HCT116 (cell line): ENCODE results near the gene JPH3. TPM values are rescaled to one million over a fixed set of nuclear protein-coding genes. Genes with fewer than 3 reads are reported as not detected.

Experiments used
- ATAC-seq: fragments of 200-7000 bp; cut with Tn5 transposase; 2 replicates; pipeline ENCODE4 v1.9.1; 2020; ENCODE audit warnings: mild to moderate bottlenecking, moderate library complexity
- BruUV-seq: library from RNA; stranded (reverse); fragments of 400-500 nt; replicated peaks from 2 replicates; lab custom pipeline; 2021; lab: Mats Ljungman, UMichigan
- CTCF ChIA-PET: fragments of 300-600 bp; sonication (Branson Sonifier 250); formaldehyde crosslinking; loops from one replicate; lab custom pipeline; 2021; ENCODE audit warnings: antibody characterized with exemption; lab: Charles Lee
- POLR2A ChIA-PET: fragments of 300-600, 350-600 bp; sonication (Branson Sonifier 250); formaldehyde crosslinking; loops from one replicate; lab custom pipeline; 2021; ENCODE audit warnings: antibody characterized with exemption; lab: Charles Lee
- RAD21 ChIA-PET, 2 experiments: fragments of 300-600 bp; sonication (Branson Sonifier 250); formaldehyde crosslinking; loops; one replicate each; lab custom pipeline; 2023; ENCODE audit warnings: low total read pairs in 2 of 2; ENCODE audit not compliant: uncharacterized antibody in 2 of 2, unreplicated experiment in 2 of 2, low non-redundant PET in 1 of 2; lab: Charles Lee
- DNase-seq: peaks from one replicate; pipeline ENCODE4 v3.0.0-alpha.2; 2010; ENCODE audit warnings: low read depth, low spot score
- H2AFZ ChIP-seq: fragments of 200-600 bp; shearing (Covaris generic), sonication (generic); 2 replicates; pipeline ENCODE4 v1.6.1; 2017; ENCODE audit warnings: low read depth, mixed run types, mixed read lengths, antibody characterized with exemption, low read length; ENCODE audit not compliant: poor library complexity, severe bottlenecking
- H3K27ac ChIP-seq: 2 replicates; pipeline ENCODE4 v1.5.1; 2012; ENCODE audit warnings: low read depth, low read length
- H3K27me3 ChIP-seq: fragments of 200-600 bp; sonication (generic); 2 replicates; pipeline ENCODE4 v1.6.1; 2016; ENCODE audit warnings: mixed run types, low read length, mixed read lengths; ENCODE audit not compliant: insufficient read depth
- H3K36me3 ChIP-seq, 2 experiments: fragments of 200-500 bp in 1 of 2; fragments of 200-600 bp in 1 of 2; sonication (Bioruptor generic) in 1 of 2; sonication (generic) in 1 of 2; 2 replicates each; pipeline versions ENCODE4 v1.5.1 to v1.6.1; 2014 to 2016; ENCODE audit warnings: low read length in 2 of 2, inconsistent platforms in 1 of 2, mixed read lengths in 1 of 2, mixed run types in 1 of 2; ENCODE audit not compliant: insufficient read depth in 2 of 2, control insufficient read depth in 1 of 2
- H3K4me1 ChIP-seq, 2 experiments: fragments of 200-600 bp in 1 of 2; sonication (generic) in 1 of 2; 2 replicates each; pipeline versions ENCODE4 v1.5.1 to v1.6.1; 2012 to 2017; ENCODE audit warnings: low read length in 2 of 2, inconsistent platforms in 1 of 2, mild to moderate bottlenecking in 1 of 2, mixed read lengths in 1 of 2, mixed run types in 1 of 2, moderate library complexity in 1 of 2; ENCODE audit not compliant: insufficient read depth in 2 of 2, control insufficient read depth in 1 of 2
- H3K4me2 ChIP-seq: fragments of 200-600 bp; sonication (generic); 2 replicates; pipeline ENCODE4 v1.6.1; 2017; ENCODE audit warnings: mixed run types, low read length, mixed read lengths
- H3K4me3 ChIP-seq, 2 experiments: fragments of 200-600 bp in 1 of 2; sonication (generic) in 1 of 2; replicated peaks in 1 of 2; 2 replicates each; pipeline ENCODE4 v1.5.1; 2011 to 2016; ENCODE audit warnings: low read length in 2 of 2, control low read depth in 1 of 2, low read depth in 1 of 2, mild to moderate bottlenecking in 1 of 2, mixed read lengths in 1 of 2, mixed run types in 1 of 2
- H3K79me2 ChIP-seq: fragments of 200-600 bp; sonication (generic); 2 replicates; pipeline ENCODE4 v1.6.1; 2017; ENCODE audit warnings: mild to moderate bottlenecking, mixed run types, low read length, moderate library complexity, mixed read lengths; ENCODE audit not compliant: insufficient read depth
- H3K9ac ChIP-seq: fragments of 200-600 bp; sonication (generic); 2 replicates; pipeline ENCODE4 v1.6.1; 2016; ENCODE audit warnings: low read length, mixed read lengths
- H3K9me2 ChIP-seq: fragments of 200-600 bp; sonication (generic), shearing (Covaris generic); 2 replicates; pipeline ENCODE4 v1.6.1; 2017; ENCODE audit warnings: mixed run types, mild to moderate bottlenecking, moderate library complexity; ENCODE audit not compliant: insufficient read depth
- H3K9me3 ChIP-seq, 2 experiments: fragments of 200-500 bp in 1 of 2; fragments of 200-600 bp in 1 of 2; sonication (Bioruptor generic) in 1 of 2; sonication (generic) in 1 of 2; 2 replicates each; pipeline ENCODE4 v1.6.1; 2014 to 2017; ENCODE audit warnings: low read length in 2 of 2, mixed read lengths in 2 of 2, inconsistent platforms in 1 of 2, low read depth in 1 of 2, mild to moderate bottlenecking in 1 of 2, mixed run types in 1 of 2, moderate library complexity in 1 of 2; ENCODE audit not compliant: control insufficient read depth in 1 of 2, insufficient read depth in 1 of 2
- H4K20me1 ChIP-seq: fragments of 200-600 bp; sonication (generic), shearing (Covaris generic); 2 replicates; pipeline ENCODE4 v1.6.1; 2017; ENCODE audit warnings: mixed run types, mild to moderate bottlenecking, moderate library complexity; ENCODE audit not compliant: insufficient read depth
- CBX3 ChIP-seq: IDR thresholded peaks from 2 replicates; pipeline ENCODE4 v1.6.1; 2012; ENCODE audit warnings: low read depth
- CEBPB ChIP-seq: IDR thresholded peaks from 2 replicates; pipeline ENCODE4 v1.6.1; 2012; ENCODE audit warnings: low read depth
- FOSL1 ChIP-seq: IDR thresholded peaks from 2 replicates; pipeline ENCODE4 v1.6.1; 2012; ENCODE audit warnings: low read depth
- POLR2AphosphoS5 ChIP-seq: IDR thresholded peaks from 2 replicates; pipeline ENCODE4 v1.6.1; 2011; ENCODE audit warnings: mild to moderate bottlenecking, low read depth, low read length, moderate library complexity
- SRF ChIP-seq: IDR thresholded peaks from 2 replicates; pipeline ENCODE4 v1.6.1; 2012; ENCODE audit warnings: low read depth
- ZBTB33 ChIP-seq: IDR thresholded peaks from 2 replicates; pipeline ENCODE4 v1.6.1; 2011; ENCODE audit warnings: mild to moderate bottlenecking, low read length, moderate library complexity; ENCODE audit not compliant: insufficient replicate concordance; ENCODE audit errors: extremely low read depth
- intact Hi-C: fragments of 100-400 bp; cut with micrococcal nuclease; formaldehyde crosslinking; loops from 2 replicates; pipeline ENCODE4 v1.10.0; 2022
- total RNA-seq: library from RNA; stranded (reverse); gene quantifications from one replicate; pipeline ENCODE4 v1.2.1, GENCODE V29; 2021; ENCODE audit not compliant: unreplicated experiment
- TF ChIP-seq, protein P1 (sequence below): IDR thresholded peaks from 2 replicates; pipeline ENCODE4 v1.6.1; 2012

JPH3 gene
- total RNA-seq, 1 experiment from 2014 or later, result 0.10 TPM

GRCh38 chr16:87628940-87629339 lies 26.6 kb downstream of the JPH3 start:
- ATAC-seq (no peak), DNase-seq (no peak)
- no peak overlapping the region for H3K4me2 ChIP-seq
- BruUV-seq, result no TSS peak
- CTCF ChIA-PET, result no interaction called here
- H3K4me3 ChIP-seq, result no peak overlapping the region
- no peak overlapping the region for H3K9ac ChIP-seq
- intact Hi-C loops, result no loop called here
- H3K27ac ChIP-seq, result no peak overlapping the region
- no peaks in the 10 kb centered on the region for H3K79me2 ChIP-seq
- H4K20me1 ChIP-seq, result no peaks in the 10 kb centered on the region
- RAD21 ChIA-PET, result no interaction called here
- peaks cover 0 to 11% of the 10 kb centered on the region in 2 experiments; a peak in 2 of 4 replicates for H3K9me3 ChIP-seq
- no peaks in the 10 kb centered on the region for H3K9me2 ChIP-seq
- TF ChIP-seq ZBTB33, result no peak
- TF ChIP-seq POLR2AphosphoS5, result no peak
- no peak for TF ChIP-seq CEBPB
- TF ChIP-seq SRF, result no peak
- no peak overlapping the region for H2AFZ ChIP-seq
- POLR2A ChIA-PET, result no interaction called here
- no peaks in the 10 kb centered on the region for H3K36me3 ChIP-seq
- peaks cover 27% of the 10 kb centered on the region for H3K27me3 ChIP-seq
- H3K4me1 ChIP-seq, result peaks cover 0 to 5% of the 10 kb centered on the region in 2 experiments; a peak in 2 of 4 replicates

- Histone ChIP-seq H3K79me2 (no peaks in the 10 kb centered on the region), H3K9me2 (no peaks in the 10 kb centered on the region), H3K9ac (no peak overlapping the region), H2AFZ (no peak overlapping the region), H3K4me3 (no peak overlapping the region), H3K9me3 (peaks cover 0 to 11% of the 10 kb centered on the region in 2 experiments; a peak in 2 of 4 replicates), H3K27me3 (peaks cover 27% of the 10 kb centered on the region), H3K4me2 (no peak overlapping the region), H3K27ac (no peak overlapping the region), H4K20me1 (no peaks in the 10 kb centered on the region), H3K4me1 (peaks cover 8 to 15% of the 10 kb centered on the region in 2 experiments), H3K36me3 (no peaks in the 10 kb centered on the region)
- intact Hi-C loops, result no loop called here
- BruUV-seq, result no TSS peak
- no peak for TF ChIP-seq FOSL1
- peak; percentile 79; the same call in 1 of the 2 replicates for TF ChIP-seq CBX3
- TF ChIP-seq, protein P1, sequence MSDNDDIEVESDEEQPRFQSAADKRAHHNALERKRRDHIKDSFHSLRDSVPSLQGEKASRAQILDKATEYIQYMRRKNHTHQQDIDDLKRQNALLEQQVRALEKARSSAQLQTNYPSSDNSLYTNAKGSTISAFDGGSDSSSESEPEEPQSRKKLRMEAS, result no peak
- POLR2A ChIA-PET, result no interaction called here
- DNase-seq (no peak), ATAC-seq (no peak)
- RAD21 ChIA-PET, result no interaction called here
- CTCF ChIA-PET, result interaction anchor here (0.7 to 1.6 kb wide), 2 partner anchors 13 to 169 kb away, joined by 3 read pairs; no protein-coding TSS in a partner anchor
Observed at GRCh38 chr16:87631067-87631466, 28.8 kb downstream of the JPH3 start.
